H1 (cell line): Measurements from ENCODE around the gene PTX3. TPM values are rescaled to one million over a fixed set of nuclear protein-coding genes. Genes with fewer than 3 reads are reported as not detected.

ENCODE experiments used
- CBX8 ChIP-seq: fragments of 300-800, 300-1000 bp; sonication (generic); IDR thresholded peaks from 2 replicates; pipeline ENCODE4 v1.7.1; 2016; ENCODE audit warnings: low read depth, low read length, borderline replicate concordance
- CEBPB ChIP-seq: IDR thresholded peaks from 2 replicates; pipeline ENCODE4 v1.6.1; 2012; ENCODE audit warnings: low read depth, low read length
- KDM5A ChIP-seq: fragments of 200-600 bp; IDR thresholded peaks from 2 replicates; pipeline ENCODE4 v1.7.1; 2012; ENCODE audit warnings: mild to moderate bottlenecking, low read length, inconsistent platforms, mixed read lengths
- RFX5 ChIP-seq: IDR thresholded peaks from 2 replicates; pipeline ENCODE4 v1.6.1; 2011; ENCODE audit warnings: low read depth, low read length, improper control_type of control experiment, borderline replicate concordance
- TAF1 ChIP-seq: IDR thresholded peaks from 2 replicates; pipeline ENCODE4 v1.6.1; 2011; ENCODE audit warnings: mild to moderate bottlenecking, low read depth, low read length
- polyA plus RNA-seq, 7 experiments: library from polyadenylated mRNA; depleted of rRNA in 3 of 7; stranded (reverse) in 5 of 7; unstranded in 2 of 7; fragments of >200 nt in 5 of 7; fragments of 200-250 nt in 2 of 7; gene quantifications; 1 replicate in 5 of 7; 2 replicates in 1 of 7; 4 replicates in 1 of 7; pipeline versions ENCODE4 v1.2.1 to v1.2.3, GENCODE V29; 2011 to 2013; ENCODE audit warnings: missing spikeins in 2 of 7, mixed read lengths in 2 of 7
- total RNA-seq: library from RNA; stranded (reverse); fragmentation: NEBNext Ultra II Directional; extraction: Animal tissue kit (Norgen Biotek cat#: 25700); gene quantifications from 2 replicates; pipeline ENCODE4 v1.2.1, GENCODE V29; 2021

PTX3 gene
- total and polyA plus RNA-seq, 2 of the 8 experiments (the other 6 are each of a cell fraction or from before 2014, with no cell fraction given): 1.2 to 1.7 TPM

GRCh38 chr3:157394411-157394810, 42.2 kb upstream of the PTX3 start (continued):
- TF ChIP-seq RFX5: no peak
- no peak for TF ChIP-seq CEBPB
- TF ChIP-seq TAF1: no peak
- TF ChIP-seq CBX8: no peak
- no peak for TF ChIP-seq KDM5A
